Smooth muscle cell (in vitro differentiated cells): ENCODE measurements around the gene RNF157. TPM values are rescaled to one million over a fixed set of nuclear protein-coding genes. Genes with fewer than 3 reads are reported as not detected.

Experiments used
- DNase-seq: peaks from one replicate; lab custom pipeline; 2025; ENCODE audit not compliant: unreplicated experiment; lab: John Stamatoyannopoulos, UW
- H2AFZ ChIP-seq: fragments of 200-600 bp; sonication (generic); 2 replicates; pipeline ENCODE4 v1.6.0; 2016; ENCODE audit warnings: antibody characterized with exemption, low read depth, mild to moderate bottlenecking
- H3F3A ChIP-seq: fragments of 200-600 bp; sonication (generic); 2 replicates; pipeline ENCODE4 v1.6.0; 2017; ENCODE audit warnings: antibody characterized with exemption, low read depth
- H3K27ac ChIP-seq: fragments of 200-600 bp; sonication (generic); 2 replicates; pipeline ENCODE4 v1.5.1; 2016; ENCODE audit warnings: low read depth, mild to moderate bottlenecking
- H3K27me3 ChIP-seq: fragments of 200-600 bp; sonication (generic); 2 replicates; pipeline ENCODE4 v1.6.1; 2016; ENCODE audit warnings: low read depth, mild to moderate bottlenecking
- H3K36me3 ChIP-seq: fragments of 200-600 bp; sonication (generic); 2 replicates; pipeline ENCODE4 v1.5.1; 2016; ENCODE audit warnings: low read depth
- H3K4me1 ChIP-seq: fragments of 200-600 bp; sonication (generic); 2 replicates; pipeline ENCODE4 v1.5.1; 2016; ENCODE audit warnings: low read depth
- H3K4me2 ChIP-seq: fragments of 200-600 bp; sonication (generic); 2 replicates; pipeline ENCODE4 v1.6.0; 2016; ENCODE audit warnings: mild to moderate bottlenecking
- H3K4me3 ChIP-seq: fragments of 200-600 bp; sonication (generic); 2 replicates; pipeline ENCODE4 v1.5.1; 2016; ENCODE audit warnings: mild to moderate bottlenecking
- H3K79me2 ChIP-seq: fragments of 200-600 bp; sonication (generic); 2 replicates; pipeline ENCODE4 v1.6.0; 2016; ENCODE audit warnings: low read depth, mild to moderate bottlenecking
- H3K9ac ChIP-seq: fragments of 200-600 bp; sonication (generic); 2 replicates; pipeline ENCODE4 v1.6.0; 2016; ENCODE audit warnings: low read depth
- H3K9me3 ChIP-seq: fragments of 200-600 bp; sonication (generic); replicated peaks from 2 replicates; pipeline ENCODE4 v1.5.1; 2016; ENCODE audit warnings: low read depth
- H4K20me1 ChIP-seq: fragments of 200-600 bp; sonication (generic); 2 replicates; pipeline ENCODE4 v1.6.0; 2016; ENCODE audit warnings: low read depth
- CTCF ChIP-seq: fragments of 200-600 bp; sonication (generic); IDR thresholded peaks from 2 replicates; pipeline ENCODE4 v1.5.1; 2017; ENCODE audit warnings: borderline replicate concordance, mild to moderate bottlenecking, antibody characterized with exemption; ENCODE audit not compliant: insufficient read depth, poor library complexity, severe bottlenecking
- WGBS: methylation state at CpG from one replicate; pipeline ENCODE4 v1.1.7; 2016; ENCODE audit warnings: low lambda C conversion rate; 5-methylcytosine and 5-hydroxymethylcytosine counted together
- polyA plus RNA-seq: library from polyadenylated mRNA; unstranded; fragments of >200 nt; fragmentation: Nextera tagmentation; extraction: Ambion mirVana; gene quantifications from 2 replicates; pipeline ENCODE4 v1.2.1, GENCODE V29; 2016
- total RNA-seq: library from RNA; depleted of rRNA; stranded (reverse); fragments of >200 nt; gene quantifications from 2 replicates; pipeline ENCODE4 v1.2.3, GENCODE V29; 2014

RNF157 gene
- total and polyA plus RNA-seq, 2 experiments from 2014 or later, result 0.09 to 0.63 TPM

DNA sequence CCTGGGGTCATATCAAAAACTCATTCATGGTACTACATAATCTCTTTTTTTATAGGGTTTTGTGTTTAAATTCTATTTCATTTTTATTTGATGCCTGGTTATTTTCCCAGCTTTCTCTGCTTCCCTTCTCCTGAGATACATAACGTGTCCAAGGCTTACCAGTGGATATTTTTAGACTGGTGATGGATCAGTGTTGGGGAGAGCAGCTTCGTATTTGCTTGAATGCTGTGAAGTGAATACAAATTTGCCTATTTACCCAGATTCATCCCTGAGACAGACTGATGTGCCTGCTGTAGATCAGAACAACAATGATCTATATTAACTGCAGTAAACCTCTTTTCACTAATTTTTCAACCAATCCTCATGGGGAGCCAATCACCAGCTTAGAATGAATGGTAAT is 56.0 kb downstream of the RNF157 start:
- no peaks in the 10 kb centered on the region for H4K20me1 ChIP-seq
- no peaks in the 10 kb centered on the region for H3K36me3 ChIP-seq
- H3F3A ChIP-seq, result no peaks in the 10 kb centered on the region
- WGBS, result 65% methylated on average over 2 of the region's 2 CpGs
- no peak for TF ChIP-seq CTCF
- no peak overlapping the region for H2AFZ ChIP-seq
- no peaks in the 10 kb centered on the region for H3K79me2 ChIP-seq
- H3K27me3 ChIP-seq, result no peaks in the 10 kb centered on the region
- DNase-seq, result no peak
- no peak overlapping the region for H3K27ac ChIP-seq
- no peak overlapping the region for H3K9ac ChIP-seq
- no peaks in the 10 kb centered on the region for H3K9me3 ChIP-seq
- no peak overlapping the region for H3K4me3 ChIP-seq
- H3K4me1 ChIP-seq, result no peaks in the 10 kb centered on the region
- no peak overlapping the region for H3K4me2 ChIP-seq

DNA sequence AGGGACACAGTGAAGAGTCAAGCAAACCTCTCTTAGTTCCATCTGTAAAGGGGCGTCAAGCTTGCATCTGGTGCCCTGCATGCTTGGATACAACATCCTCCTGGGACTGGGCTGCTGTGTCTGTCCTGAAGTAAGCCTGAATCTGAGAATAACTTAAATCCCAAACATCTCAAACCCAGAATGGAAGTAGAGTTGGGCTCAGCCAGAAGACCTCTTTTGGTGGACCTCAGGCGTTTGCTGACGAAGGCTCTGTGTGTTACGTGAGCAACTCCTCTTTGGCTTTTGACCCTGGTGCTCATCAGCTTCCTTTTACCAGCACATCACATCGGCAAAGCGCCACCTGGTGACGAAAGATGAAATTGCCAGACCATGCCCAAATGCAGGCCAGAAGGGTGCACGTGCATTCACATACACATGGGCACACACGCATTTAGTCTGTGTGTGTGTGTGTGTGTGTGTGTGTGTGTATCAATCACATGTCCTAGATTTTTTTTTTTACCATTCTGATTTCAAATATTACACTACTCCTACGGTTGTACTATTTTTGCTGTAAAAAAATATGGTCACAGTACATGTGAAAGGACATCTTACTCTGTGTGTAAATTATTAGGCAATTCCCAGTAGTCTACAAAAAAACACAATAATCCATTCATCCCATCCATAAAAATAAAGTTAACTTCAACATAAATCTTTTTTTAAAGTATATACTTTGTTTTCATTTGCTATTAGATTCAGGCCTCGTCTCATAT is 58.1 kb downstream of the RNF157 start:
- Histone ChIP-seq H2AFZ (peak overlapping the region; percentile 41), H3K4me2 (peak overlapping the region; percentile 38), H3K9ac (no peak overlapping the region)

GRCh38 chr17:76179496-76180467 is 60.5 kb downstream of the RNF157 start:
- Histone ChIP-seq H3K36me3 (no peaks in the 10 kb centered on the region), H3K4me2 (no peak overlapping the region), H3K9me3 (no peaks in the 10 kb centered on the region), H3F3A (no peaks in the 10 kb centered on the region), H3K79me2 (no peaks in the 10 kb centered on the region), H3K27me3 (no peaks in the 10 kb centered on the region), H3K4me3 (no peak overlapping the region), H2AFZ (peak overlapping the region; percentile 50), H4K20me1 (no peaks in the 10 kb centered on the region), H3K27ac (no peak overlapping the region), H3K4me1 (no peaks in the 10 kb centered on the region), H3K9ac (no peak overlapping the region)
- no peak for DNase-seq
- no peak for TF ChIP-seq CTCF
- 81% methylated on average over 6 of the region's 6 CpGs for WGBS

More for the DNA sequence above, 58.1 kb downstream of the RNF157 start:
- 22% methylated on average over 11 of the region's 11 CpGs for WGBS
- TF ChIP-seq CTCF, result peak; percentile 83
- no peaks in the 10 kb centered on the region for H3K27me3 ChIP-seq
- H3F3A ChIP-seq, result no peaks in the 10 kb centered on the region
- H4K20me1 ChIP-seq, result no peaks in the 10 kb centered on the region
- no peaks in the 10 kb centered on the region for H3K4me1 ChIP-seq
- H3K36me3 ChIP-seq, result no peaks in the 10 kb centered on the region
- H3K4me3 ChIP-seq, result no peak overlapping the region
- H3K79me2 ChIP-seq, result no peaks in the 10 kb centered on the region
- H3K27ac ChIP-seq, result no peak overlapping the region
- H3K9me3 ChIP-seq, result no peaks in the 10 kb centered on the region
- DNase-seq, result peak; percentile 77
